Erythroblast (primary cell): ENCODE measurements around the gene SMIM38.

Experiments used
- GATA1 ChIP-seq: IDR thresholded peaks from 2 replicates; pipeline ENCODE4 v1.6.1; 2011; ENCODE audit warnings: low read depth, mild to moderate bottlenecking, control low read depth, low read length, moderate library complexity
- POLR2A ChIP-seq: IDR thresholded peaks from 2 replicates; pipeline ENCODE4 v1.6.1; 2011; ENCODE audit warnings: mild to moderate bottlenecking, low read length

DNA sequence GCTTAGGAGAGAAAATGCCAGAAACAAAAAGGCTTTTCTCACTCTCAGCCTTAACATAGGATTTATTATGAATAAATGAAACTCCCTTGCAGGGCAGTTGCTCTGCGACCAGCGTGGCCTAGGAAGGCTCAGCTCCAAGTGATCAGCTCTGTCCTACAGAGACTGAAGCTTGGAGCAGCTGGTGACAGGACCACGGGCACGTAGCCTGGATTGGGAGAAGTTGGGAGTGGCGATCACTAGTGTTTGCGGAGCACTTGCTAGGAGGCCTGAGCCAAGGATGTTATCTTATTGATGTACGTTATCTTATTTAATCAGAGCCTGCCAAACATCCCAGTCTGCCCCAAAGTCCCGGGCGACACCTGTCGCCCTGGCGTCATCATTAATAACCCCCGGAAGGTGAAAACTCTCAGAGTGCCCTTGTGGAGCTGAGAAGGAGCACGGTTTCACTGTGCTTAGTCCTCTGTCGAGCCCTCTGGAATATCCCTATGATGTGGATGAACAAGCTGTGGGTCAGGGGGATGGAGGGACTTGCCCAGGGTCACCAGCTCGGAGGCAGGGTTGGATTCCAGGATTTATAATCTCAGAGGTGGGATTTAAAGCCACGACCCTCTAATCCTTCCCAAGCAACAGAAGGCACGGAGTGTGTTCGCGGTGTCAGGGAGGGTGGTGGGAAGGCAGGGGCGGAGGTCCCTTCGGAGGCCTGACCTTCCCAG lies 40.8 kb upstream of the SMIM38 start:
- TF ChIP-seq POLR2A (no peak), GATA1 (no peak)
